Activated CD4-positive, alpha-beta T cell treated with anti-CD3 and anti-CD28 coated beads, Interleukin-2, Interleukin-4, amounts not matched to agents 100 ng/mL and 50 ng/mL, durations not matched to agents 16 hours and 8 hours (primary cell): ENCODE results near the gene RAB29.

ENCODE experiments used
- DNase-seq: peaks from one replicate; pipeline ENCODE4 v3.0.0-alpha.2; 2020; ENCODE audit warnings: low spot score

The RAB29 gene

DNA sequence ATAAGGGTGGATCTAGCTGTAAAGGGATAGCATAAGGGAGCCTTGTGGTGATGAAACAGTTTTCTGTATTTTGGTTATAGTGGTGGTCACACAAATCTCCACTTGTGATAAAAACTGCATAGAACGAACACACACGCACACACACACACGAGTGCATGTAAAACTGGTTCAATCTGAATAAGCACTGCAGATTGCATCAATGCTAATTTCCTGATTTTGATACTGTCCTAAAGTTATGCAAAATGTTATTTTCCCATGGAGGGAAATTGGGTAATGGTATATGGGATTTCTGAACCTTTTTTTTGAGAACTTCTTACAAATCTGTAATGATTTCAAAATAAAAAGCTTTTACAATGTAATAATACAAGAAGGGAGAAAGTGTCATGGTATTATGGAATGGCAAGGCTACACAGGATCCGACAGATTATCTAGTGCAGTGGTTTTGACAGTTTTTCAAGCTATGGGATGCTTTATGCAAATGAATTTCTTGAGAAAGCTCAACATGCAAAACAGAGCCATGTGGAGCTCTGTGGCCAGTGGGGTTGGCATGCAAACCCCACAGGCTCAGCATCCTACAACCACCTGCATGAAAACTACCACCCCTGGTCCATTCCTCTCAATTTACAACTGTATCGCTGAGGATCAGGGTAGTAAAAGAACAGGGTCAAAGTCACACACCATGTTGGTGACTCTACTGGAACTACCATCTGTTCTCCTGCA, 18.9 kb upstream of the RAB29 start:
- no peak for DNase-seq

DNA sequence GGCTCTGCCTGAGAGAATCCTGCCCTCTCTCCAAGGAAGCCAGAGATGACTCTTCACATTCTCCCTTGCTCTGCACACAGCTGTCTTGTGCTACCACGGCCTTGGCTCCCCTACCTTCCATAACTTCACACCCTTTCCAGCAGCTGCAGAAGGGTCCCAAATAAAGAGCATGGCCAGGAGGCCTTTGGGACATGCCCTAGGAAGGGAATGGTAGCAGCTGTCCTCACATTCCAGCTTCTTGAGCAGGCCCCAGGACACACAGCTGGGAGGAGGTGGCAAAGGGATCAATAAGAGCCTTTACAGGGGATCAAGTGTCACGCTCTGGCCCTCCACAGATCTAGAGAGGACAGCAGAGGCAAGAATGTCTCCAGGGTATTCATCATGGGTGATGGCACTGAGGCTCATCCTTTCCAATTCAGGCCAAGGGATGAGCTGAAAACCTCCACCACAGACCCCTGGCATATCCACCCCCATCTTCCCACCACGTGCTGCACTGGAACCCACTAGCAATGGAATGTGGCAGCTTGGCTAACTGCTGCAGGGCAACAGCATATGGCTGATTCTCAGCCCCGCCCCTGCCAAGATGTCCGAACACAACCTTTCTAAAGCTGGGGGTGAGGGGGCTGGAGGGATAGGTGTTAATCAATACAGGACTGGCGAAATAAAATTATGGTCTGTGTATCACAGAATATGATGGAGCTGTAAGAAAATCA, 17.8 kb upstream of the RAB29 start:
- no peak for DNase-seq

DNA sequence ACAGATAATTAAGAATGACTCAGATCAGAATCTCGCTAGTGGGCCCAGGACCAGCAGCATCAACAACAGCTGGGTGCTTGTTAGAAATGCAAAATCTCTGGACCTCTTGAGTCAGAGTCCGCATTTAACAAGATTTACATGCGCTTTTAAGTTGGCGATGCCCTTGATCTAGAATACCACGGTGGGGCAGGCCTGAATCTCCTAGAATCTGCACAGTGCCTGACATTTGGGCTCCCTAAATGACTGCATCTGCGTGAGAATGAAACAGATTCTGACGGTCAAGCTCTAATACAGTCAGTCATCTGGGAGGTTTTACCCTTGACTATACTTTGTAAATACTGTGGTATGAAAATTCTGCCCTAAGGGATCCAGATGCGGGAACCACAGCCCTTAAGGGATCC, 17.2 kb upstream of the RAB29 start:
- no peak for DNase-seq

DNA sequence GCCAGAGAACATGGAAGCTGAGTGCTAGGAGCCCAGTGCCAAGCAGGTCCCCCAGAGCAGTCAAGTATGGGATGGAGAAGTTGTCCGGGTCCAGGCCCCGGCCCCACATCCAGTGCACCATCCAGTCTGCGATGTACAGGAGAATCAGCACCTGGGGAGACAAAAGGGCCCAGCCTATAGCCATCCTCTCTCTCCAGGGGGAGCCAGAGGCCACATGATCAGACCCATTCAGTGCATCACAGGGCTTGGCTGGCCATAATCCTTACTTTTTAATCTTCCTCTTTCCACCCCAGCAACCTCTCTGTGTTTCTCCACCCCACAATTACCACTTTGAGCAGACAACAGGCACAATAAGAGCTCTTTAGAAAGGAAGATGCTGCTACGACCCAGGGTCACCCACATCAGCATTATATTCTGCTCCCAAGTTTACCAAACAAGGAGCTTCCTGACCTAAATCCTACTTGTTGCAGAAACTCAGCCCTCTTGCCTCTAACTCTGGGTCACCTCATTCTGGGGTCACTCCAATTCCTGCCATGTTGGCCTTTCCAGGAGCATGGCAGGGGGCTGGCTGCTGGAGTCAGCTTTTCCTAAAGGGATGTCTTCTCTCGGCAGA, 16.4 kb upstream of the RAB29 start:
- DNase-seq, result peak; percentile 64

DNA sequence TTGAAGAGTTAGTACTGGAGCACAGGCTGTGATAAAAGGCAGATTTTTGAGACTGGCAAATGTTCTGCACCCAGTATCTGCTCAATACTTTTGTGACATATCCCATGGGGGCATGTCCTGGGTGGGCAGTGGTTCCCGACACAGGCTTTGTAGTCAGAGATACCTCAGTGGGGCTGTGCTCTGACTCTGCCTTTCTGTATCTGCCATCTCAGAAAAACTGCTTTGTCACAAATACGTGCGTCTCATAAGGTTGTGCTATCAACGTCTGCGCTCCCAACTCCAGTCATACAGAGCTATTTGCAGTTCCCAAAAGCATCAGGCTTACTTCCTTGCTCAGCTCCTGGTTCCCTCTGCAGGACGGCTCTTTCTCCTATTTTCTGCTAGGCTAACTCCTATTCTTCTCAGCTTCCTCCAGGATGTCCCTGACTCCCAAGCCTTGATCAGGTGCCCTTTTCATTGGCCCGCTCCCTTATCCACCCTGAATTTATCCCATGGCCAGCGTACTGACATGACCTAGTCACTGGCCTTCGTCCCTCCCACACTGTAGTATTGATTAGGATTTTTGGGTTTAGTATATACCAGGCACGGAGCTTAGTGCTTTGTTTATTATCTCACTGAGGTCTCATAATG, 12.1 kb upstream of the RAB29 start:
- DNase-seq, result no peak

GRCh38 chr1:205786601-205787000, 11.3 kb upstream of the RAB29 start:
- DNase-seq, result no peak

GRCh38 chr1:205785446-205785845, 10.2 kb upstream of the RAB29 start:
- DNase-seq, result no peak

DNA sequence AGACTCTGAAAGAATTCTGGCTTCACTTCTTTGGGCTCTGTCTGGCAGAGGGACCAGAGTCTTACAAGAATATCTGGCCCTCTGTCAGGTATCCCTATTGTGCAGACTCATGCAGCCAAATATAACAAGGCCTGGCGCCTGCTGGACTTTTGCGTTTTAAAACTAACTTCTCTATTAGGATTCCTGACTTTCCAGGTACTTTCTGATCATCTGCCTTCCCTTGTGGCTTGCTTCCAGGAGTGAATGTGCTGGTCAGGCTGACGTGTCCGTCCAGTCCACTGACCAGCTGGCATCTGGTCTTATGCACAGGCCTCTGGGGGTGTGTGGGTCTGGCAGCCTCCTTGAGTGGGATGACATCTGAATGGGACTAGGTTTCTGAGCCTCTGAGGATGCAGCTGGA, 8.6 kb upstream of the RAB29 start:
- no peak for DNase-seq

DNA sequence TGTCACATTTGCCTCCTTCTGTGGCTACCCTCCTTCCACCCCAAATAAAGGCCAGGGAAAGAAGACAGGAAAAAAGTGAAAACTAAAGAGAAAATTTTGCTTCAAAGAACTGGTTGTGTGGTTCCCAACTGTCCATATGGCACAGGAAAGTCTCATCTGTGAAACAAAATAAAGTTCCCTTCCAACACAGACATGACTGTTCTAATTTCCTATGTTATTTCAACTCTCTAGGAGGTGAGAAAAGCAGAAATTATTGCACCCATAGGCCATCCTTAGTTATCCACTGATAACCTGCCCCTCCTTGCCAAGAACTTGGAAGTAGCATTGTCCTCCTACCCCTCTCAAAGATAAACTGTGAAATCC, 8.1 kb upstream of the RAB29 start:
- no peak for DNase-seq

- DNase-seq, result no peak
Observed at GRCh38 chr1:205782627-205783432, 7.5 kb upstream of the RAB29 start.

DNA sequence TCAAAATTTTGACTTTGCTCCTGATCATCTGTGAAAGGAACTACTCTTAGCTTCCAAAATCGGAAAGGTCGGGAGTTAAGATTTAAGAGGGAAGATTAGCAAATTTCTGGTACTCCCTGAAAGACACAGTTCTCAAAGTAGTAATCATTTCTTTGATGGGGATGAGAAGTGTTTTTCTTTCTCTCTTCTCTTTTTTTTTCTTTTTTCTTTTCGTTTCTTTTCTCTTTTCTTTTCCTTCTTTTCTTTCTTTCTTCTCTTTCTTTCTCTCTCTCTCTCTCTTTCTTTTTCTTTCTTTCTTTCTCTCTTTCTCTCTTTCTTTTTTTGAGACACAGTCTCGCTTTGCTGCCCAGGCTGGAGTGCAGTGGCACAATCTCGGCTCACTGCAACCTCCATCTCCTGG, 5.1 kb upstream of the RAB29 start:
- no peak for DNase-seq

GRCh38 chr1:205777994-205778393, 2.7 kb upstream of the RAB29 start:
- no peak for DNase-seq

- DNase-seq, result no peak
Observed at GRCh38 chr1:205775717-205776056, 405 bp upstream of the RAB29 start.

- DNase-seq, result peak; percentile 42
Observed at GRCh38 chr1:205774198-205775014, 876 bp downstream of the RAB29 start.

- DNase-seq, result peak; percentile 67
Observed at GRCh38 chr1:205772607-205773032, 2.7 kb downstream of the RAB29 start.

DNA sequence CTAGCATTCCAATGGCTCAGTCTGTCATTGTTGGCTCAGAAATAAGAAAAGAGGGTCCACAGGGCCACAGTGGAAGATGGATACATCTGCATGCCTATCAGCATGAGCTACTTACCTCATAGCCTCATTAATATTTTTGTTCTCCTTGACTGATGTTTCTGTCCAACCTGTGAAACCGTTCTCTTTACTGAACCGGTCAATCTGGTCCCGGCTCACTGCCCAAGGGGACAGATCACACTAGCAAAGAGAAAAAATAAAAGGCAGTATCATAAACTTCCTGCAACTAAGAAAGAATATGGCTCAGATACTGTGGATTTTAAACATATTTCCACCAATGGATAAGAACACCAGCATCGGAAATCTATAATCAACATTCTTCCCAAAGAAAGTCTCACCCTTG, 4.7 kb downstream of the RAB29 start:
- DNase-seq, result no peak

- DNase-seq, result no peak
Observed at GRCh38 chr1:205769641-205770365, 5.5 kb downstream of the RAB29 start.

DNA sequence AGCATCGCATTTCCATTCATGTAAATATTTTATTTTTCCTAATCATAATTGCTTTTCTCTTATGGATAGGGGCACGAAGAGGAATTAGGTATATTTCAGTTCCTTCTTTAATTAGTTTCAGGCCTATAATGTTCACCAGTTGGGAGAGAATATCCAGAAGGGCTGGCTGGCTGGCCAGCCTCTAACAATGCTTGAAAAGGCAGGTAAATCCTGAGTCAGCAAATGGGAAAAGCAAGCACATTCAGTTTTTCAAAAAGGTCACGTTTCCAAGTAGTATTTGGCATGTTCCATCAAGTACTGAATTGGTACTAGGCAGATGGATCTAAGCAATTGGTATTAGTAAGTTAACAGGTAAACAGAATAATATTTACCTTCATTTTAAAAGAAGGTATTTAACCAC, 8.0 kb downstream of the RAB29 start:
- no peak for DNase-seq

DNA sequence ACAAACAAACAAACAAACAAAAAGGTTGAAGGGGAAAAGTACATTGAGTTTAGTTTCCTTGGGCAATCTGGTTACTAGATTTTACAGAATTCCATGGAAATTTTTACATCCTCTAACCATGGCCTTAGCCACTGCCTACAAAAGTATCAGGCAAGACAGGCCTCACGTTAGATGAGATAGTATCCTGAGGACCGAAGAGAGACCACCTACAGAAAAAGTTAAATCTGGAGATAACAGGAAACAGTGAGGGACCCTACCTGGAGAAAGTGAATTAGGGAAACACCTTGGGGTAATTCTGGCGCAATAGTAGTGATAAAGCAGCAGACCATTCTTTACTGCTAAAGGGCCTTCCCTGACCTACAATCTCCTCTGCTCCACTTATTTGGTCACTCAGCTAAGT, 8.7 kb downstream of the RAB29 start:
- DNase-seq, result no peak

- no peak for DNase-seq
Observed at GRCh38 chr1:205766038-205766437, 9.2 kb downstream of the RAB29 start.

- no peak for DNase-seq
Observed at GRCh38 chr1:205764578-205764977, 10.7 kb downstream of the RAB29 start.
